Activated B cell treated with CpG ODN at 0.5 μM for 24 hours (primary cell): Measurements from ENCODE around the gene C9. TPM values are rescaled to one million over a fixed set of nuclear protein-coding genes. Genes with fewer than 3 reads are reported as not detected.
"Not testable (repeated sequence)": the region's sequence is repeated elsewhere in the genome, so short reads cannot be mapped to it uniquely, and the experiment has no call there.

Experiments
- ATAC-seq: fragments of 200-7000 bp; cut with Tn5 transposase; one replicate; pipeline ENCODE4 v1.10.0; 2021; ENCODE audit warnings: low read depth, mild to moderate bottlenecking, moderate library complexity
- CTCF ChIA-PET: fragments of 350-600 bp; sonication (Branson Sonifier 250); formaldehyde crosslinking; loops from one replicate; lab custom pipeline; 2021; ENCODE audit warnings: antibody characterized with exemption; lab: Charles Lee
- POLR2A ChIA-PET: fragments of 350-600 bp; sonication (Branson Sonifier 250); formaldehyde crosslinking; loops from one replicate; lab custom pipeline; 2021; ENCODE audit warnings: antibody characterized with exemption; lab: Charles Lee
- DNase-seq: peaks from one replicate; pipeline ENCODE4 v3.0.0; 2022
- H3K27ac Mint-ChIP-seq: one replicate; pipeline ENCODE4 v1.8.0; 2020; ENCODE audit warnings: mixed read lengths
- H3K27me3 Mint-ChIP-seq: one replicate; pipeline ENCODE4 v1.8.0; 2021; ENCODE audit warnings: mixed read lengths
- H3K36me3 Mint-ChIP-seq: one replicate; pipeline ENCODE4 v1.8.0; 2021; ENCODE audit warnings: low read depth, mixed read lengths
- H3K4me1 Mint-ChIP-seq: one replicate; pipeline ENCODE4 v1.8.0; 2021; ENCODE audit warnings: mixed read lengths
- H3K4me3 Mint-ChIP-seq: one replicate; pipeline ENCODE4 v1.8.0; 2020; ENCODE audit warnings: mild to moderate bottlenecking, mixed read lengths
- H3K9me3 Mint-ChIP-seq: one replicate; pipeline ENCODE4 v1.8.0; 2020; ENCODE audit warnings: mixed read lengths
- intact Hi-C: fragments of 100-400 bp; cut with micrococcal nuclease; formaldehyde crosslinking; loops from one replicate; pipeline ENCODE4 v1.15.1; 2024
- total RNA-seq: library from RNA; stranded (reverse); gene quantifications from 2 replicates; pipeline ENCODE4 v1.2.3, GENCODE V29; 2022
- TF ChIP-seq, protein P1 (sequence below): fragments of 200-600 bp; IDR thresholded peaks from one replicate; pipeline ENCODE4 v1.8.0; 2022; ENCODE audit warnings: antibody characterized with exemption, mild to moderate bottlenecking

C9 gene
- total RNA-seq, 1 donor from 2014 or later = not detected

DNA sequence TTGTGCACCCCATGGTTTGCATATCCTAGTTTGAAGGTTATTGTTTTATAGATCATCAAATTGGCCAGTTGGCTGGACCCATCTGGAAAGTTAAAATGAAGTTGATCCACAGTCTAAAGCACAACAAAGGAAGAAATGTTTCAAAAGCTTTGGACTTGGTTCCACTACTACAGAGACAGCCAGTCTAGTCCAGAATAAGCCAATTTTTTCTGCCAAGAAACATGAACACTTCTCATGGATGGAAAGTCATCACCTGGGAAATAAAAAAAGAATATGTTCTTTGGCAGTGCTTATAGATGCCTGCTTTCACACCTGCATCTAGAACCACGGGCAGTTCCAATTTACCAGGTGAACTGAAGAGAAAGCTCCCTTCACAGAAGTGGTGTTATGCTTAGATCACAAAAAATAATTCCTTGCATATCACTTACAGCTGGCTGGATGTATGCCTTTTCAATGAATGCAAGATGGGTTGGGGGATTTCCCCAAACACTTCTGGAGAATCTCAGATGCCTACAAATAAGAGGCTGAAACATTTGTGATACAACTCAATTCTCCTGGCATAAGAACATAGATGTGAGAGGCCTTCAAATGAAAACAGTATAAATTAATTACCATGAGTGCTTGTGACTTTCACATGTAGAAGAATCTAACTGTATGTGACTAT lies 26.9 kb downstream of the C9 start:
- ChIA-PET CTCF (no interaction called here), POLR2A (no interaction called here)
- Mint-ChIP-seq H3K4me1 (no peaks in the 10 kb centered on the region), H3K9me3 (no peaks in the 10 kb centered on the region), H3K27me3 (peaks cover 18% of the 10 kb centered on the region), H3K4me3 (no peak overlapping the region), H3K27ac (no peak overlapping the region), H3K36me3 (no peaks in the 10 kb centered on the region)
- DNase-seq (no peak), ATAC-seq (no peak)
- TF ChIP-seq, protein P1, sequence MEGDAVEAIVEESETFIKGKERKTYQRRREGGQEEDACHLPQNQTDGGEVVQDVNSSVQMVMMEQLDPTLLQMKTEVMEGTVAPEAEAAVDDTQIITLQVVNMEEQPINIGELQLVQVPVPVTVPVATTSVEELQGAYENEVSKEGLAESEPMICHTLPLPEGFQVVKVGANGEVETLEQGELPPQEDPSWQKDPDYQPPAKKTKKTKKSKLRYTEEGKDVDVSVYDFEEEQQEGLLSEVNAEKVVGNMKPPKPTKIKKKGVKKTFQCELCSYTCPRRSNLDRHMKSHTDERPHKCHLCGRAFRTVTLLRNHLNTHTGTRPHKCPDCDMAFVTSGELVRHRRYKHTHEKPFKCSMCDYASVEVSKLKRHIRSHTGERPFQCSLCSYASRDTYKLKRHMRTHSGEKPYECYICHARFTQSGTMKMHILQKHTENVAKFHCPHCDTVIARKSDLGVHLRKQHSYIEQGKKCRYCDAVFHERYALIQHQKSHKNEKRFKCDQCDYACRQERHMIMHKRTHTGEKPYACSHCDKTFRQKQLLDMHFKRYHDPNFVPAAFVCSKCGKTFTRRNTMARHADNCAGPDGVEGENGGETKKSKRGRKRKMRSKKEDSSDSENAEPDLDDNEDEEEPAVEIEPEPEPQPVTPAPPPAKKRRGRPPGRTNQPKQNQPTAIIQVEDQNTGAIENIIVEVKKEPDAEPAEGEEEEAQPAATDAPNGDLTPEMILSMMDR = no peak
- intact Hi-C loops = no loop called here

GRCh38 chr5:39334296-39334695 lies 30.0 kb downstream of the C9 start:
- H3K27ac Mint-ChIP-seq, H3K36me3 Mint-ChIP-seq, ATAC-seq, POLR2A ChIA-PET, H3K4me1 Mint-ChIP-seq, DNase-seq, H3K9me3 Mint-ChIP-seq, CTCF ChIA-PET, H3K4me3 Mint-ChIP-seq, H3K27me3 Mint-ChIP-seq, intact Hi-C loops: not testable (repeated sequence)

- Mint-ChIP-seq H3K27me3 (no peaks in the 10 kb centered on the region), H3K4me1 (no peaks in the 10 kb centered on the region), H3K4me3 (no peak overlapping the region), H3K27ac (no peak overlapping the region), H3K9me3 (no peaks in the 10 kb centered on the region), H3K36me3 (no peaks in the 10 kb centered on the region)
- TF ChIP-seq, protein P1 = no peak
- ATAC-seq = no peak
- ChIA-PET POLR2A (no interaction called here), CTCF (no interaction called here)
- intact Hi-C loops = no loop called here
- no peak for DNase-seq
Measured at GRCh38 chr5:39333104-39333503, 31.2 kb downstream of the C9 start.

- Mint-ChIP-seq H3K9me3 (no peaks in the 10 kb centered on the region), H3K36me3 (no peaks in the 10 kb centered on the region), H3K27ac (no peak overlapping the region), H3K4me1 (no peaks in the 10 kb centered on the region), H3K27me3 (no peaks in the 10 kb centered on the region), H3K4me3 (no peak overlapping the region)
- intact Hi-C loops = no loop called here
- no peak for DNase-seq
- TF ChIP-seq, protein P1 = no peak
- ChIA-PET CTCF (no interaction called here), POLR2A (no interaction called here)
- ATAC-seq = no peak
Measured at GRCh38 chr5:39331861-39332381, 32.4 kb downstream of the C9 start.

DNA sequence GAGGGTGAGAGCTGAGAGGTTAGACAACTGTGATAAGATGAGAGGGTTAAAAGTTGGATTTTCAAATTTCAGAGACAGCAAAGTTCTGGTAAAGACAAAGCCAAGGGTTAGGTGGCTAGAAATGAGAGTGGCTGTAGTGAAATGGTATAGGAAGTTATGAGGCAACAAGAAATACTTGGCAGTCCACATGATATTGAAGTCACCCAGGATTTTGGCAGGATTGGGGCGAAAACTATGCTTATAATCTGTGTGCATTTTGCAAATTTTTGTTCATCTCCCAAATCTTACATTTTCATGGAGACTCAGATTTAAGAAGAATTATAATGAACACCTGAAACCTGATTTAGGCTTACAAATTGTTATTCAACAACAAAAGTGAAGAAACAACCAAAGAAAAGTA lies 35.6 kb downstream of the C9 start:
- intact Hi-C loops = no loop called here
- no peaks in the 10 kb centered on the region for H3K4me1 Mint-ChIP-seq
- TF ChIP-seq, protein P1 = no peak
- POLR2A ChIA-PET = no interaction called here
- H3K9me3 Mint-ChIP-seq = no peaks in the 10 kb centered on the region
- CTCF ChIA-PET = no interaction called here
- H3K4me3 Mint-ChIP-seq = no peak overlapping the region
- H3K27me3 Mint-ChIP-seq = no peaks in the 10 kb centered on the region
- no peaks in the 10 kb centered on the region for H3K36me3 Mint-ChIP-seq
- no peak overlapping the region for H3K27ac Mint-ChIP-seq
- DNase-seq (no peak), ATAC-seq (no peak)
